HG03139 (cell line): ENCODE data around the gene LRRC61.
"Not testable (repeated sequence)": the region's sequence is repeated elsewhere in the genome, so short reads cannot be mapped to it uniquely, and the experiment has no call there.

ENCODE experiments used
- ATAC-seq: cut with Tn5 transposase; IDR thresholded peaks from one replicate; pipeline ENCODE4 v1.9.1; 2021; ENCODE audit not compliant: unreplicated experiment

The LRRC61 gene

DNA sequence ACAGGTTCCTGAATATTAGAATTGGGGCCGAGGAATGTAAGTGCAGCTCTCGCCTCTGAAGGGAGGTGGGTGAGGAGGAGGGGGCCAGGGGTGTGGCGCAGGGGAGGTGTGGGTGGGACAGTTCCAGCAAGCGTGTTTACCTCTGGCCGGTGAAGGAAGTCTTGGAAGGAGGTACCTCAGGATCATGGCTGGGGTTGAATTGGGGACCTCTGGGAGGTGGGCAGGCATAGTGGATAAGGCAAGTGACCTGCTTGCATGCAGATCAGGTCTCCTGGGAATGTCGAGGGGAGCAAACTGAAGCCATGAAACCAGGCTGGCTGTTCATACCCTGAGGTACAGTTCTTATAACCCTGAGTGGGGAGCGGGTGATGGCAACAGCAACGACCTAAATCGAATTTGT, 57.9 kb downstream of the LRRC61 start:
- ATAC-seq = no peak

DNA sequence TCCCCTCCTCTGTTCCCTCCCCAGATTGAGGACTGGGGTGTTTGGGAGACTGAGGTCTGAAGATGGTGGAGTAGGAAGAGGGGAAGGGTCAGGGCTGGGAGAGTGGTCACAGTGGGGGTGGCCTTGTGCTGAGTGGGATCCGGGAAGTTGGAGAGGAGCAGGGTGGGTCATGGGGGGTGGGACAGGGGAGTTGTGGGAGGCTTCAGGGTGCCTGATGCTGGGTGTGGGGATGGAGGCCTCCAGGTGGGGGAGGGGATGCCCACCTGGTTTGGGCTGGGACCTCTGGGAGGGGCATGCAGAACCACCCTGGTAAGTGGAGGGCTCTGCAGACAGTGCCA, 58.6 kb downstream of the LRRC61 start:
- ATAC-seq = no peak

DNA sequence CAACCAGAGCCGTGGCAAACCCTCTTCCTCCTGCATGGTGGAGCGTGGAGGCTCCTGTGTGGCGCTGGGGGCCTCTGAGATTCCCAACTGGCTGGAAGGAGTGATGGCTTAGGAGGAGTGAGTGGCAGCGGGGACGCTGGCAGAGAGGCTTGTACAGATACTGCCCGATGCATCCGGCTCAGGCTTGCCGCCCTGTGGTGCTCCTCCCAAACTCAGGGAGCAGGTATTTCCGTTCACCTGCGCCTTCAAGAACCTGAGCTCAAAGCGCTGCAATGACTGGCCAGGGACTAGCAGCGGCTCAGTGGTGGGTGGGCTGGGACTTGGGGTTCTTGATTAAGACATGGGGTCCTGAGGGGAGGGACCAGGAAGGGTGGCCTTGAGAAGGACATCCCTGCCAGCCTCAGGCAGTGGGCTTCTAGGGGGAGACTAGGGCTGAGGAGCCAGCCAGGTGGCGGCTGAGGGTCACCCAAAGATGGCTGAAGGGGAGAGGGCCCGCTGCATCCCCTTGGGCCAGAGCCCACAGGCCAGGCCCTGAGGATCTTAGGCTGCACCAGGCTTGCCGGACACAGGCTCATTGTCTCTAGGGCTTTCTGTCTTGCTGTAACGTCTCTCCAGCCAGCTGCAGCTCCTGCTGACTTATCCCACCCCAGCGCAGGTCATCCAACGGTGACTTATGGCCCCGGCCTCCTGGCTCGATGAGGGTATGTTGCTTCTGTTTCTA, 59.1 kb downstream of the LRRC61 start:
- ATAC-seq = no peak

DNA sequence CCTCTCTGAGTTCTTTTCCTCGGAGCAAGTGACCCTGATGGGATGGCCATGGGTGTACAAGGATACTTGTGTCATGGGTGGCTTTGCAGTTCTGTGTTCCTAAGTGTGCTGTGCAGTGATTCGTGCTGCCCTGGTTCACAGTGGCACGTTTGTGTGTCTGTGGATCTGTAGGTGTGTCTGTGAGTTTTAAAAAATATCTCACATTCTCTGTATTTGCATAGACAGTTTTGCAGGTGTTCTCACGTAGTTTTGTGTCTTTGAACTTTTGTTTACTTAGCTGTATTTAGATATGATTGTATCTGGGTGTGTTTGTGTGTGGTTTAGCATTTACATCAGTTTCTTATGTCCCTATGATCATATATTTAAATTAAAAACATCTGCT, 59.7 kb downstream of the LRRC61 start:
- ATAC-seq = no peak

DNA sequence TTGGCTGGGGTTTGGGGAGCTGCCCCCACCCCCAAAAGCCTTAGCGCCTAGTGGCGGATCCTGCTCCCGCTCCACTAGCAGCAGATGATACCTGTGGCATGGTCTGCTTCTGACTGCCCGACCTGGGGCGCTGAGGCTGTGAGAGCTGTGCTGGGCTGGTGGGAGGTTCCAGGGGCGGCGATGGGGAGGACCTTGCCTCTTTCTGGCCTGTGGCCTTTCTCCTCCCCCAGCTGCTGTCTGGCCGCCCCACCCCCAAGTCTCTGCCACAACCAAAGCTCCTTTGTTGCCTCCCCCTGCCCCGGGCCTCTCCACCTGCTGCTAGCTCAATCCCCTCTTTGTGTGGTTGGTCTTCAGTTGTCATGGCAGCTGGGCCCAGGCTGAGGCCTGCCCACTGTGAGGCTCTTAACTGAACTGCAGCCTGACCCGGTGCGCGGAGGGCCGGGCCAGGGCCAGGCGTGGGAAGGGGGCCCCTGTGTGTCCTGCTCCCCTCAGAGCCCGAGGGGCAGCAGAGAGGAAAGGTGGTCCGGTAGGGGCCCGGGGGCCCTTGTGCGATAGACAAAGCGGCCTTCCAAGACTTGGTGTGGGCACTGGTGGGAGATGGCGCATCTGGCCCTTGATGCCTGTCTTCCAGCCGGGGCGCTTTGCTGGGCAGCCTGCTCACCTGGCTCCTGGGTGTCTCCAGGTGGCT, 60.7 kb downstream of the LRRC61 start:
- ATAC-seq = no peak

DNA sequence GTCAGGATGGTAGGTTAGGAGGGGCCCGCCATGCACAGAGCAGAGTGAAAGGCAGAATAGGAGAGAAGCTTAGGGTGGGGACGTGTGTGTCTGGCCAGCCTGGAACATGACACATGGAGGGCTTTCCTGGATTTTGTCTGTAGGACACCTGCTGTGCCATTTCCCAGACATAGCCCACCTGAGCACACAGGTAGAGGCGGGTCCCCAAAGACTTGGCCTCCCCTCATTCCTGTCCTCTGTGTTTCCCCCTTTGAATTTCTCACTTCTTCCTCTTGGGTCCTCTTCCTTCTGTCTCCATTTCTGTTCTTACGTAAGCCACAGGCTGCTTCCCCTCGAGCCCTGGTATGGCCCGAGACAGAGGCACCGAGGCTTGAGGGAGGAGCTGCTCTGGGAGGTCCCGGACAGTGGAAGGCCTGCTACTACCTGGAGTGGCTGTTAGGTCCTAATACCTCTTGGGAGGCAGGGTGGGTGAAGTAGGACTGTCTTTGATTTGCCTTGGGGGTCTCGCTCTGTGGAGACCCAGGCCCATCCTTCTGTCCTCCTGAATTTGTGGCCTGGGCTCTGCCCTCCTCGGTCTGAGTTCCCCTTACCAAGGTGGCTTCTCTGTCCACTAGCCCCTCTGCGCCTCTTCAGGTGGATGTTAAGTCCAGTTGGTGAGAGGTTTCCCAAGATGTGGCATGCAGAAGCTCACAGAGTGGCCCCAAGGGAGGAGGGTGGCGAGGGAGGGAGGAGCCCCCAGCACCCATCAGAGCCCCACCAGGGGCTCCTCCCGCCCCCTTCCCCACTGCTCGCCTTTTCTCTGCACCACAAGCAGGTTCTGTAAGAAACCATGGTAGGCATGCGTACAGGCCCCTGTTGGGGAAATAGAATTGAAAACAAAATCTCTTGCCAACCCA, 61.5 kb downstream of the LRRC61 start:
- no peak for ATAC-seq

DNA sequence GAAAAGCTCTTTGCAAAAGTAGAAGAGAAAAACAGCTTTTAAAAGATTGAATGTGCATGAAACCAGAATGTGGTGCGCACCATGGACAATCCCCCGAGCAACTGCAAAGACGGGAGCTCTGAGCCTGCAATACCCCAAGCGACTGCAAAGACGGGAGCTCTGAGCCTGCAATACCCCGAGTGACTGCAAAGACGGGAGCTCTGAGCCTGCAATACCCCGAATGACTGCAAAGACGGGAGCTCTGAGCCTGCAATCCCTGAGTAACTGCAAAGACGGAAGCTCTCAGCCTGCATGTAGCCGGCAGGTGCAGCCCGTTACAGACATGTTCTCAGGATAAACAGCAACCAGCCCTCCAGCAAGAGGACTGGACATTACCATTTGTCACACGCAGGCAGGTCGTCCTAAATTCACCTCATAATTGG, 62.2 kb downstream of the LRRC61 start:
- ATAC-seq = no peak

DNA sequence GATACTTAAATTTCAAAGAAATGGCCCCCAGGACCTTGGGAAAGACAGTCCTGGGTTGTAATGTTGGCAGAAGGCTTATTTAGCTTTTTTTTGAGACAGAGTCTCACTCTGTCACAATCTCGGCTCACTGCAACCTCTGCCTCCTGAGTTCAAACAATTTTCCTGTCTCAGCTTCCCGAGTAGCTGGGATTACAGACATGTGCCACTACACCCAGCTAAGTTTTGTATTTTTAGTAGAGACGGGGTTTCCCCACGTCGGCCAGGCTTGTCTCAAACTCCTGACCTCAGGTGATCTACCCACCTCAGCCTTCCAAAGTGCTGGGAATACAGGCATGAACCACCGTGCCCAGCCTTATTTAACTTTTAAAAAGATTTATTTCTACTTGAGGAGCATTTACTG, 62.7 kb downstream of the LRRC61 start:
- ATAC-seq = not testable (repeated sequence)
